Transverse colon (tissue), 4 donors: ENCODE results near the gene ZNF654. TPM values are rescaled to one million over a fixed set of nuclear protein-coding genes. Genes with fewer than 3 reads are reported as not detected.

ENCODE experiments used
- DNase-seq: peaks from one replicate; pipeline ENCODE4 v3.0.0-alpha.2; 2019
- H3K27ac ChIP-seq, 4 donors: fragments of 200-600 bp; sonication (generic); 2 replicates each; pipeline ENCODE4 v1.5.1; 2016 to 2018; ENCODE audit warnings: inconsistent platforms in 4 of 4
- H3K27me3 ChIP-seq: fragments of 200-600 bp; sonication (generic); 2 replicates; pipeline ENCODE4 v1.5.1; 2017; ENCODE audit warnings: inconsistent platforms
- H3K36me3 ChIP-seq, 4 donors: fragments of 200-600 bp; sonication (generic); 2 replicates each; pipeline ENCODE4 v1.5.1; 2017 to 2019; ENCODE audit warnings: inconsistent platforms in 4 of 4
- H3K4me1 ChIP-seq, 4 donors: fragments of 200-600 bp; sonication (generic); 2 replicates each; pipeline ENCODE4 v1.5.1; 2017 to 2020; ENCODE audit warnings: inconsistent platforms in 4 of 4
- H3K4me3 ChIP-seq, 4 donors: fragments of 200-600 bp; sonication (generic); 1 replicate in 1 of 4; 2 replicates in 3 of 4; pipeline versions ENCODE4 v1.5.1 to v1.6.1; 2017 to 2019; ENCODE audit warnings: inconsistent platforms in 4 of 4
- H3K9me3 ChIP-seq, 2 donors: fragments of 200-600 bp; sonication (generic); 2 replicates each; pipeline ENCODE4 v1.5.1; 2017 to 2019; ENCODE audit warnings: inconsistent platforms in 2 of 2
- EP300 ChIP-seq: sonication (generic); formaldehyde crosslinking; IDR thresholded peaks from one replicate; pipeline ENCODE4 v1.6.1; 2017; ENCODE audit warnings: antibody characterized with exemption, low read depth
- POLR2A ChIP-seq: fragments of 450-650 bp; IDR thresholded peaks from one replicate; pipeline ENCODE4 v1.6.1; 2016; ENCODE audit warnings: antibody characterized with exemption, mild to moderate bottlenecking, moderate library complexity
- POLR2AphosphoS5 ChIP-seq, 3 donors: sonication (generic); formaldehyde crosslinking; IDR thresholded peaks; one replicate each; pipeline ENCODE4 v1.6.1; 2016; ENCODE audit warnings: antibody characterized with exemption in 3 of 3
- WGBS, 2 donors: methylation state at CpG; one replicate each; pipeline ENCODE4 v1.1.5; 2018; ENCODE audit warnings: low coverage in 1 of 2; 5-methylcytosine and 5-hydroxymethylcytosine counted together
- in situ Hi-C, 4 donors: fragments of 200-750 bp; cut with MboI; loops; one replicate each; pipeline versions ENCODE4 v1.15.0 to v1.15.1; 2017; ENCODE audit warnings: low sequenced_read_pairs in 3 of 4, low pct_ligation_motif_present in 1 of 4, low pct_unique_long_range_greater_than_20kb in 1 of 4
- intact Hi-C: fragments of 100-400 bp; cut with DNase I; formaldehyde crosslinking; loops from one replicate; pipeline ENCODE4 v1.15.1; 2023; ENCODE audit warnings: low total_unique reads
- total RNA-seq, 4 donors: library from RNA; depleted of rRNA; stranded (reverse); fragments of >200 nt; gene quantifications; one replicate each; pipeline ENCODE4 v1.1.0, GENCODE V29; 2016
- TF ChIP-seq, protein P1 (sequence below), 5 experiments: fragments of 200-600 bp in 3 of 5; fragments of 450-650 bp in 2 of 5; sonication (generic) in 3 of 5; IDR thresholded peaks; 1 replicate in 2 of 5; 2 replicates in 3 of 5; pipeline ENCODE4 v1.5.1; 2016 to 2017; ENCODE audit warnings: antibody characterized with exemption in 5 of 5, inconsistent platforms in 3 of 5, mild to moderate bottlenecking in 2 of 5, moderate library complexity in 1 of 5

ZNF654 gene
- total RNA-seq, 4 donors from 2014 or later, result 7.2 to 16.8 (median 13.5) TPM

DNA sequence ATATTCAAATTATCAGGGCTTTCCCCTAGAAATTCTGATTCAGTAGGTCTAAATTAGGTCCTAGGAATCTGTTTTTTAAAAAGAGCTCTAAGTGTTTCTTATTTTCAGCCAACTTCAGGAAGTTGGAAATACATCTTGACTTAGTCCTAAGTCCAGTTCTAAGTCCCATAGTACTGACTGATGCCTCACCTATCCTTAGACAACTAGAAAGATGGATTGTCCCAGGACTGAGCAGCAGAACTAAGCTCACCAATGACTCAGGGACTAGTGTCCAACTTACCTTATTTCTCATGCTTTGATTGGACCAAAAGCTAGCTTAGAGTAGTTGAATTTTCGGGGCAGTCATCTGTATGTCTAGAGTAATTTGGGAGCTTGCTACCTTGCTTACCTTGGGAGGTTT is 64.5 kb downstream of the ZNF654 start:
- H3K4me1 ChIP-seq, result no peaks in the 10 kb centered on the region
- no peaks in the 10 kb centered on the region for H3K36me3 ChIP-seq
- no peak for DNase-seq
- intact Hi-C loops, result no loop called here
- in situ Hi-C loops, result loop anchor here in 1 of 4 donors (25.0 kb wide), 1 partner anchor 361 kb away; no protein-coding TSS in a partner anchor
- H3K27ac ChIP-seq, result no peak overlapping the region
- no peaks in the 10 kb centered on the region for H3K9me3 ChIP-seq
- no peak overlapping the region for H3K4me3 ChIP-seq
- no peaks in the 10 kb centered on the region for H3K27me3 ChIP-seq
- 96% methylated on average over 1 of the region's 1 CpG; no CpG with 5 or more reads in 1 of the 2 donors for WGBS, 2 donors
- TF ChIP-seq EP300, result no peak
- no peak for TF ChIP-seq POLR2A
- TF ChIP-seq POLR2AphosphoS5 (IDR thresholded peaks at IDR 0.05), result no peak
- TF ChIP-seq, protein P1, sequence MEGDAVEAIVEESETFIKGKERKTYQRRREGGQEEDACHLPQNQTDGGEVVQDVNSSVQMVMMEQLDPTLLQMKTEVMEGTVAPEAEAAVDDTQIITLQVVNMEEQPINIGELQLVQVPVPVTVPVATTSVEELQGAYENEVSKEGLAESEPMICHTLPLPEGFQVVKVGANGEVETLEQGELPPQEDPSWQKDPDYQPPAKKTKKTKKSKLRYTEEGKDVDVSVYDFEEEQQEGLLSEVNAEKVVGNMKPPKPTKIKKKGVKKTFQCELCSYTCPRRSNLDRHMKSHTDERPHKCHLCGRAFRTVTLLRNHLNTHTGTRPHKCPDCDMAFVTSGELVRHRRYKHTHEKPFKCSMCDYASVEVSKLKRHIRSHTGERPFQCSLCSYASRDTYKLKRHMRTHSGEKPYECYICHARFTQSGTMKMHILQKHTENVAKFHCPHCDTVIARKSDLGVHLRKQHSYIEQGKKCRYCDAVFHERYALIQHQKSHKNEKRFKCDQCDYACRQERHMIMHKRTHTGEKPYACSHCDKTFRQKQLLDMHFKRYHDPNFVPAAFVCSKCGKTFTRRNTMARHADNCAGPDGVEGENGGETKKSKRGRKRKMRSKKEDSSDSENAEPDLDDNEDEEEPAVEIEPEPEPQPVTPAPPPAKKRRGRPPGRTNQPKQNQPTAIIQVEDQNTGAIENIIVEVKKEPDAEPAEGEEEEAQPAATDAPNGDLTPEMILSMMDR (IDR thresholded peaks at IDR 0.05), result no peak

DNA sequence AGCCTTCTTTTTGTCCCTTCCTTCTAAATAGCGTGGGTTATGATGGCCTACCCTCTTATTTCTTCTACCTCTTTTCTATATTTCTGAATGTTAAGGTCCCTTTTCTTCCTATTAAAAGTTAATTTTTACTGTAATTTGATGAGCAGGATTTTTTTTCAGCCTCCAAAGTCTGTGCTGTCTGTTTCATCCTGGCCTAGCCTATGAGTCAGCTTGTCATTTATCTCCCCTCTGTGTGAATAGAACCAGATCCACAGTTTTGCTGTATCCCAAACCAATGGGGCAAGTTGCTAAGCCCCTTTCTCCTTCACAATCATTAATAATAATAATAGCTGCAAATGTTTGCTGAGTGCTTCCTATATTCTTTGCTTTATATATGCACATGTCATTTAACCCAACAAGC is 72.6 kb downstream of the ZNF654 start:
- in situ Hi-C loops, result no loop called here
- intact Hi-C loops, result no loop called here
- no peak overlapping the region for H3K27ac ChIP-seq
- WGBS, 2 donors, result 79 to 100% methylated on average over 1 of the region's 1 CpG
- H3K9me3 ChIP-seq, result no peaks in the 10 kb centered on the region
- no peak overlapping the region for H3K4me3 ChIP-seq
- peaks cover 0 to 4% (median 0%) of the 10 kb centered on the region in 4 donors for H3K4me1 ChIP-seq
- DNase-seq, result no peak
- TF ChIP-seq, protein P1 (IDR thresholded peaks at IDR 0.05), result no peak
- TF ChIP-seq POLR2A, result no peak
- TF ChIP-seq EP300, result no peak
- TF ChIP-seq POLR2AphosphoS5 (IDR thresholded peaks at IDR 0.05), result no peak
- peaks cover 0 to 14% (median 6%) of the 10 kb centered on the region in 4 donors for H3K36me3 ChIP-seq
- no peaks in the 10 kb centered on the region for H3K27me3 ChIP-seq

DNA sequence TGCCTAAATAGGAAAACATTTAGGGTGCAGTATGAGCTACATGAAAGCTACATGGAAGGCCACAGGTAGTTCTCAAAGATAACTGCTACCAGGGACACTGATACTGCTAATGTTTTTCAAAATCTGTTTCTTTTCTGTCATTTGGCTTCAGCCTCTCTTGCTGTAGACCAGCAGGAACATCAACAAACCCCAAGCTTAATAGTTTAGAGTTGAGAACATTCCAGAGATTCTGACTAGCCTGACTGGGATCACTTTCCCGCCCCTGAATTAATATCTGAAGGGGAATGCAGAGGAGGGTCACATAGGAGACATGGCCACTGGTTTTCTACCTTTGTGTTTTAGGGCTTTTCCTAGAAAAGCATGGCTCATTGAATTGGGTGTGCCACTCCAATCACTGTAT is 73.8 kb downstream of the ZNF654 start:
- intact Hi-C loops (no loop called here), in situ Hi-C loops (no loop called here)
- WGBS, 2 donors, result 79 to 83% methylated on average over 1 of the region's 1 CpG
- Histone ChIP-seq H3K4me3 (no peak overlapping the region), H3K27ac (no peak overlapping the region), H3K27me3 (no peaks in the 10 kb centered on the region), H3K9me3 (no peaks in the 10 kb centered on the region), H3K36me3 (peaks cover 0 to 22% (median 6%) of the 10 kb centered on the region in 4 donors), H3K4me1 (peaks cover 0 to 4% (median 0%) of the 10 kb centered on the region in 4 donors)
- TF ChIP-seq EP300 (no peak), POLR2A (no peak), POLR2AphosphoS5 (IDR thresholded peaks at IDR 0.05) (no peak)
- TF ChIP-seq, protein P1 (IDR thresholded peaks at IDR 0.05), result no peak
- DNase-seq, result no peak

DNA sequence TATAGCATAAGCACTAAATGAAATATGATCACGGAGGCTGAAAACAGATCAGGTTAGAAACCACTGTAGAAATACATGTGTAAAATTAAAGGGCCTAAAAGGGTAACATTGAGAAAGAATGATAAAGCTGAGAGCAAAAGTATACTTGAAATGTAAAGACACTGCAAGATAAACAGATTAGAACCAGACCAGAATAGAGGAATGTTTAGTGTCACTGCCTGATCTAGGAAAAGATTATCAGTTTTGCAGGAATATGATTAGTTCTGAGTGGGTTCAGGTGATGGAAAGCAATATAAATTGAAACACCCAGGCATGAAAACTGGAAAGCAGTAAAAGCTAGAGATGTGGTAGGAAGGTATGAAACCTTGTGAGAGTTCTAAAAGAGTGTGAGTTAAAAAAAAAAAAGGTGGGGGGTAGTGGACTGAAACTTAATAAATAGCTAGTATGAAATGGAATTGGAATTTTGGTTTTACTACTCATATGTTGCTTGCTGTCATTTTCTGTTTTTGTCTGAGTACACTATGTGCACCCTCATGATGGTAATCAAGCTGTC is 74.7 kb downstream of the ZNF654 start:
- no peak overlapping the region for H3K27ac ChIP-seq
- no peaks in the 10 kb centered on the region for H3K27me3 ChIP-seq
- in situ Hi-C loops, result no loop called here
- H3K9me3 ChIP-seq, result no peaks in the 10 kb centered on the region
- intact Hi-C loops, result no loop called here
- 0 to 5% methylated on average over 1 of the region's 1 CpG for WGBS, 2 donors
- peaks cover 0 to 31% (median 6%) of the 10 kb centered on the region in 4 donors for H3K36me3 ChIP-seq
- H3K4me1 ChIP-seq, result peaks cover 0 to 4% (median 0%) of the 10 kb centered on the region in 4 donors
- TF ChIP-seq, protein P1 (IDR thresholded peaks at IDR 0.05), result no peak
- TF ChIP-seq POLR2AphosphoS5 (IDR thresholded peaks at IDR 0.05) (no peak), EP300 (no peak), POLR2A (no peak)
- no peak for DNase-seq
- H3K4me3 ChIP-seq, result no peak overlapping the region
